HG03066 (cell line): ENCODE data around the gene RNF148.
"Not testable (repeated sequence)": the region's sequence is repeated elsewhere in the genome, so short reads cannot be mapped to it uniquely, and the experiment has no call there.

Experiments used
- ATAC-seq: cut with Tn5 transposase; IDR thresholded peaks from one replicate; pipeline ENCODE4 v1.9.1; 2021; ENCODE audit warnings: low read depth; ENCODE audit not compliant: unreplicated experiment

RNF148 gene

DNA sequence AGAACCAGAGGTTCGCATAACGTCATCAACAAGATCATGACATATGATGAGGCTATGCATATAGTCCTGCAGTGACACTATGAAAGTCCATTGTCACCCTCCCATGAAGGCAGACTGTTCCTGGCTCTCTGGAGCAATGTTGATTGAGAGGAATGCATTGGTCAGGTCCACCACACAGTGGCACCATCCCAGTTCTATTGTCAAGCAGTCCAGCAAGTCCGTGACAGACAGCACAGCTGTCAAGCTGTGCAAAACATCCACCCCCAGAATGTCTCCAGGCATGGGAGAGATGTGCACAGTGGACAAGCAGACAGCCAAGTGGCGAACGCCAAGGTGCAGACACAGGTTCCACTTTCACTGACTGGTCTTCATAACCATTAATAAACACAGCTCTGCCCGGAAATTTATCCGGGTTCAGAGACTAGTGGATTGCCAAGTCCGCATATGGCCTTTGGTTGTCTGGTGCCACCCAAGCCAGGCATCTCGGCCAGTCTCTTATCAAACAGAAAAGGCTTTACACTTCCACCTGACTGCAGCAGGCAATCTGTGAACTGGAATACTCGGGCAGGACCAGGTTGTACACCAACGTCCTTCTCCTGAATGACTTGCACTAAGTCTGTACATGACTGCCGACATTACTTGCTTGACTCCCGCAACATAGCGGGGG lies 11.0 kb downstream of the RNF148 start:
- no peak for ATAC-seq

GRCh38 chr7:122689346-122690109 lies 13.2 kb downstream of the RNF148 start:
- ATAC-seq = no peak

DNA sequence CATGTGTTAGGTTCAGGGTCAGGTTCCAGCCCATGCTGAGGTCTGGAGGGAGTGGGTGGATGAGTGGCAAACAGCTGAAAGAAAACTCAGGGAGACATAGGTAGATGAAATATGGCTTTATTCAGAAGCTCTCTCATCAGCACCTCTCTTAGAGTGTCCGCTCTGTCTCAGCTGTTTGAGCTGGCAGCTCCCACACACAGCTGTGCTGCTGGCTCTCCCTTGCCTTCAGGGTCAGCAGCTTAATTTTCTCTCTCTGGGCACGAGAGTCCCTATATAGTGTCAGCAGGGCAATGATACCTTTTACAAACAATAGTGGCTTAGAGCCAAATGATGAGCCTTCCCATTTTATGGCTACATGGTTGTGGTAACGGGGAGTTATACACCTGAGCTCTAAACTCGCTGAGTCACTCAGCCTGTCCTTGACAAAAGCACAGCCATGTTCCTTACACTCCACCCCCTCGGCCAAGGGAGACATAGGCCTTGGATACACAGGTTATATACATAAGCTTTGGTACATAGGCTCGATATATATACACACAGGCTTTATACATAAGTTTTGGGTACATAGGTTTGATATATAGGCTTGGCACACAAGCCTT lies 14.2 kb downstream of the RNF148 start:
- no peak for ATAC-seq

GRCh38 chr7:122686360-122686878 lies 16.3 kb downstream of the RNF148 start:
- ATAC-seq = no peak

DNA sequence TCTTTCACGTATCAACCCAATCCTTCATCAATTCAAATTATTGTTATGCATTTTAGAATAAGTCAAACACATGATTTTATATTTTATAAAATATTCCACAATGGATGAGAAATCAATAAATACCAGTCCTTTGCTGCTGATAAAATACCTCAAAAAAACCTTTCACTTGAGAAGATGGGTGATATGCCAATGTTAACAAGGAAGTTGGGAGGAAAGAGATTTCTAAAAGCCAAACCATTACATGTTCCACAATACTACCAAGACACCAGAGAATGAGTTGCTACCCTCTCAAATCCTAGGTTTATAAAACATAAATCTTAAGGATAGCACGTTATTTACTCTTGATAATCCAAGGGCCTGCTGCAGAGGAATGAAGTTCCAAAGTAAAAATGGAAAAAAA lies 18.2 kb downstream of the RNF148 start:
- ATAC-seq = no peak

- no peak for ATAC-seq
These were observed 19.7 kb downstream of the RNF148 start for GRCh38 chr7:122682815-122683550.

DNA sequence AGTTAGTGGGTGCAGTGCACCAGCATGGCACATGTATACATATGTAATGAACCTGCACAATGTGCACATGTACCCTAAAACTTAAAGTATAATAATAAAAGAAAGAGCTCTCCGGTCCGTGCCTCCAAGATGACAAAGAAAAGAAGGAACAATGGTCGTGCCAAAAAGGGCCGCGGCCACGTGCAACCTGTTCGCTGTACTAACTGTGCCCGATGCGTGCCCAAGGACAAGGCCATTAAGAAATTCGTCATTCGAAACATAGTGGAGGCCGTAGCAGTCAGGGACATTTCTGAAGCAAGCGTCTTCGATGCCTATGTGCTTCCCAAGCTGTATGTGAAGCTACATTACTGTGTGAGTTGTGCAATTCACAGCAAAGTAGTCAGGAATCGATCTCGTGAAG lies 21.5 kb downstream of the RNF148 start:
- ATAC-seq = not testable (repeated sequence)

DNA sequence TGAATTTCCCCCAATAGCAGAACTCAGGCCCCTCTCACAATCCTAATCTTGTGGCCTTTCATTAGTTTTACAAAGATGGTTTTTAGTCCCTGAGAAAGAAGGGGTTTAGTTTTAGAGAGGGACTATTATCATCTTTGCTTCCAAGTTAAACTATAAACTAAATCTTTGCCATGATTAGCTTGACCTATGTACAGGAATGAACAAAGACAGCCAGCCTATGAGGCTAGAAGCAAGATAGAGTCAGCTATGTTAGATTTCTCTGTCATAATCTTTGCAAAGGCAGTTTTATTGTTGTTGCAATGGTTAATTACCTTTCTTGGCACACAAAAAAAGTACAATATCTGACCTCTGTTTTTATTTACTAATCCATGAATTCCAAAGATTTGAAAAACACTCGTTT lies 22.9 kb downstream of the RNF148 start:
- ATAC-seq = no peak

- ATAC-seq = not testable (repeated sequence)
These were observed 23.4 kb downstream of the RNF148 start for GRCh38 chr7:122679269-122679709.

GRCh38 chr7:122677149-122677548 lies 25.6 kb downstream of the RNF148 start:
- ATAC-seq = no peak

GRCh38 chr7:122676466-122676865 lies 26.3 kb downstream of the RNF148 start:
- no peak for ATAC-seq

DNA sequence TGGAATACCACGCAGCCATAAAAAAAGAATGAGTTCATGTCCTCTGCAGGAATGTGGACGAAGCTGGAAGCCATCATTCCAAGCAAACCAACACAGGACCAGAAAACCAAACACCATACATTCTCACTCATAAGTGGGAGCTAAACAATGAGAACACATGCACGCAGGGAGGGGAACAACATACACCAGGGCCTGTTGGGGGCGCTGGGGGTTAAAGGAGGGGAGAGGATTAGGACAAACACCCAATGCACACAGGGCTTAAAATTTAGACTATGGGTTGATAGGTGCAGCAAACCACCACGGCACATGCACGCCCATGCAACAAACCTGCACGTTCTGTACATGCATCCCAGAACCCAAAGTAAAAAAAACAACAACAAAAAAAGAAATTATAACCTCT lies 27.1 kb downstream of the RNF148 start:
- no peak for ATAC-seq

DNA sequence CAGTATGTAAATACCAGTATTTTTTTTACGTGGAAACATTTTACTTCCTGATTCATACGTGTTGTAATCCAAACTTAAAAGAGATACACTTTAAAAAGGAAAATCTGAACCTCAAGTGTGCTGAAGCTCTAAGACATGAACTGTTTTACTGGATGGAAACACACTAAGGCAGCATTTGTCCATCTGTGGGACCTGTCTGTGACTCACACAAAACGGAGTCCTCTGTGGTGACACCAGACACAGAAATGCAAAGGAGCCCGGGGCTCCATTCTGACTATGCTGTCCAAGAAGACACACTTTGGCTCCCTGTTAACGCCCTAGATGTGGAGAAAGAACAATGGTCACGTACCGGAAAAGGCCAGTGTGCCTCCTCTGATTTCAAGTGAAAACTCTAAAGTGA lies 27.7 kb downstream of the RNF148 start:
- ATAC-seq = no peak

- no peak for ATAC-seq
These were observed 28.2 kb downstream of the RNF148 start for GRCh38 chr7:122674502-122674901.

DNA sequence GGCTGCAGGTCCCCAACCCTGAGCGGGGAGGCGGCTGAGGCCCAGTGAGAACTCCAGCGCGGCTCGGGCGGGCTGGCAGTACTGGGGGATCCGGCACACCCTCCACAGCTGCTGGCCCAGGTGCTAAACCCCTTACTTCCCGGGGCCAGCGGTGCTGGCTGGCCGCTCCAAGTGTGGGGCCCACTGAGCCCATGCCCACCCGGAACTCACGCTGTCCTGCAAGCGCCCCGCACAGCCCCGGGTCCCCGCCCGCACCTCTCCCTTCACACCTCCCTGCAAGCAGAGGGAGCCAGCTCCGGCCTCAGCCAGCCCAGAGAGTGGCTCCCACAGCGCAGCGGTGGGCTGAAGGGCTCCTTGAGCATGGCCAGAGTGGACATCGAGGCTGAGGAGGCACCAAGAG lies 28.8 kb downstream of the RNF148 start:
- no peak for ATAC-seq

- no peak for ATAC-seq
These were observed 30.2 kb downstream of the RNF148 start for GRCh38 chr7:122672536-122672935.

DNA sequence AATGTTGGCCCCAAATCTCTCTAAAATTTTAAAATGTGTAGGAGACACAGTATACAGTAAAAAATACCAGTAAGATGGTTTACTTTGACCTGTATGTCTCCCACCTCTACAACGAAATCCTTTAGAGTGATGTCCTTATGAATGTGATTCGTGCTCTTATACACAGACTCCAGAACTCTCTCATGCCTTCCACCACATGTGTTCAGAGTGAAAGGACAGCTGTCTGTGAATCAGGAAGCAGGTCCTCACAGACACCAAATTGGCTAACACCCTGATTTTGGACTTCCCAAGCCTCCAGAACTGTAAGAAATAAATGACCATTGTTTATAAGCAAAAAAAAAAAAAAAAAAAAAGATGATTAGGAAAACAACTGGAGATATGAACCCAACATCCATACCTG lies 39.0 kb downstream of the RNF148 start:
- ATAC-seq = no peak

DNA sequence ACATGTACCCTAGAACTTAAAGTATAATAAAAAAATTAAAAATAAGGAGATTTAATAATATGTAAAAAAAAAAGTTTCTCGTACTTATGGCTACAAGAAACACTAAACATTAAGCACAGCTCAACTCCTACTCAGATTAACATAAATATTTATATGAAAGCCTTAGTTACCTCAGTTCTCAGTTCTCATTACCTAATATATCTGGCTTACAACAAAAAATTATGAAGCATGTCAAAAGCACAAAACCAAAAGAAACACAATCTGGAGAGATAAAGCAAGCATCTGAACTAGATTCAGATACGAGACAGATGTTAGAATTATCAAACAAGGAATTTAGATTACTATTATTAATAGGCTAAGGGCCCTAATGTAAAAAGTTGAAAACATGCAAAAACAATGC lies 43.9 kb downstream of the RNF148 start:
- no peak for ATAC-seq

GRCh38 chr7:122653685-122654084 lies 49.0 kb downstream of the RNF148 start:
- ATAC-seq = no peak

DNA sequence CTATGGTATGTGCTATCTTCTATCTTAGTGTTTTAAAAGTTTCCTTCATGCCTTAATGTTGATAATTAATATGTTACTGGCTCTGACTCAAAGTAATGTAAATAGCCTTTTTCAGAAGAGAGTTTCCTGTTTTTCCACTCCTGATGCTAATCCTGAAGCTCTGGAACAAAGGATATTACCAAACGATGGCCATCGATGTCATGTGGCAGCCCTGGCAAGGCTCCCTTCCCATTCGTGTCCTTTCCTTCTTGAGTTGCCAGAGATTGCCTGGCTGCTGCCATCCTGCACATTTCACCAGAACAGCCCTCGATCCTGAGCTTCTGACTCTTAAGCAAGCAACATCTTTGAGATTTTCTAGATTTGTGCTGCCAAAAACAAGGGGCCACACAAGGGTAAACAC lies 49.8 kb downstream of the RNF148 start:
- ATAC-seq = no peak
